H1 (cell line): ENCODE results near the gene FGF18. TPM values are rescaled to one million over a fixed set of nuclear protein-coding genes. Genes with fewer than 3 reads are reported as not detected.

ENCODE experiments used
- CTCF ChIA-PET: fragments of 300-600 bp; sonication (Branson Sonifier 250); formaldehyde crosslinking; loops from one replicate; lab custom pipeline; 2021; ENCODE audit not compliant: partially characterized antibody; lab: Charles Lee
- POLR2A ChIA-PET: fragments of 300-600 bp; sonication (Branson Sonifier 250); formaldehyde crosslinking; loops from one replicate; lab custom pipeline; 2021; ENCODE audit warnings: inconsistent platforms; ENCODE audit not compliant: partially characterized antibody; lab: Charles Lee
- DNase-seq, 2 experiments: peaks; one replicate each; pipeline versions ENCODE4 v3.0.0 to v3.0.0-alpha.2; 2010 to 2022; ENCODE audit warnings: low spot score in 2 of 2, low read depth in 1 of 2, mixed read lengths in 1 of 2
- FAIRE-seq: peaks from 2 replicates; lab custom pipeline; 2011; peaks lifted over from hg19 to GRCh38; lab: Jason Lieb, UNC
- H2AFZ ChIP-seq: 2 replicates; pipeline ENCODE4 v1.8.1; 2012; ENCODE audit warnings: low read length, inconsistent platforms
- H2AK5ac ChIP-seq: 2 replicates; pipeline ENCODE4 v1.6.1; 2013; ENCODE audit warnings: low read depth, low read length
- H2BK120ac ChIP-seq: replicated peaks from 2 replicates; pipeline ENCODE3; 2013; ENCODE audit warnings: low read depth, low read length, inconsistent platforms
- H2BK12ac ChIP-seq: 2 replicates; pipeline ENCODE4 v1.6.1; 2013; ENCODE audit warnings: low read depth, low read length
- H2BK15ac ChIP-seq: 2 replicates; pipeline ENCODE4 v1.6.1; 2013; ENCODE audit warnings: low read length
- H2BK20ac ChIP-seq: 2 replicates; pipeline ENCODE4 v1.6.1; 2013; ENCODE audit warnings: low read length
- H2BK5ac ChIP-seq: 2 replicates; pipeline ENCODE4 v1.6.1; 2013; ENCODE audit warnings: low read depth, low read length
- H3K14ac ChIP-seq: 2 replicates; pipeline ENCODE4 v1.6.1; 2013; ENCODE audit warnings: inconsistent platforms; ENCODE audit not compliant: insufficient read length
- H3K18ac ChIP-seq: 2 replicates; pipeline ENCODE4 v1.6.1; 2013; ENCODE audit warnings: low read length; ENCODE audit errors: extremely low read depth
- H3K23ac ChIP-seq: 2 replicates; pipeline ENCODE4 v1.6.1; 2013; ENCODE audit warnings: inconsistent platforms; ENCODE audit not compliant: insufficient read length
- H3K23me2 ChIP-seq: 2 replicates; pipeline ENCODE4 v1.6.1; 2013; ENCODE audit warnings: low read depth, low read length
- H3K27ac ChIP-seq: 2 replicates; pipeline ENCODE4 v1.6.1; 2011; ENCODE audit warnings: low read depth, low read length, inconsistent platforms
- H3K27me3 ChIP-seq, 4 experiments: replicated peaks in 1 of 4; 1 replicate in 1 of 4; 2 replicates in 3 of 4; pipeline versions ENCODE4 v1.6.1 to v1.8.1; 2011 to 2013; ENCODE audit warnings: low read length in 3 of 4, mild to moderate bottlenecking in 3 of 4, inconsistent platforms in 2 of 4, mixed read lengths in 2 of 4, moderate library complexity in 1 of 4; ENCODE audit not compliant: control insufficient read depth in 3 of 4, insufficient read depth in 3 of 4; ENCODE audit errors: extremely low read depth in 1 of 4
- H3K36me3 ChIP-seq, 4 experiments: 2 replicates each; pipeline versions ENCODE4 v1.6.1 to v1.8.1; 2011 to 2013; ENCODE audit warnings: mild to moderate bottlenecking in 4 of 4, low read length in 3 of 4, moderate library complexity in 2 of 4, control low read depth in 1 of 4, inconsistent platforms in 1 of 4; ENCODE audit not compliant: insufficient read depth in 4 of 4, control insufficient read depth in 2 of 4
- H3K4ac ChIP-seq: replicated peaks from 2 replicates; pipeline ENCODE3; 2013; ENCODE audit warnings: low read length, low read depth, mixed read lengths, inconsistent platforms; ENCODE audit not compliant: insufficient read length
- H3K4me1 ChIP-seq, 4 experiments: replicated peaks in 1 of 4; 1 replicate in 1 of 4; 2 replicates in 3 of 4; pipeline versions ENCODE4 v1.6.1 to v1.8.1; 2011 to 2013; ENCODE audit warnings: low read length in 3 of 4, inconsistent platforms in 2 of 4, mixed read lengths in 1 of 4; ENCODE audit not compliant: insufficient read depth in 4 of 4, control insufficient read depth in 3 of 4
- H3K4me2 ChIP-seq, 2 experiments: 2 replicates each; pipeline versions ENCODE4 v1.6.1 to v1.8.1; 2011 to 2013; ENCODE audit warnings: low read depth in 2 of 2, low read length in 2 of 2, control low read depth in 1 of 2, inconsistent platforms in 1 of 2, mild to moderate bottlenecking in 1 of 2; ENCODE audit not compliant: insufficient read depth in 1 of 2
- H3K4me3 ChIP-seq, 4 experiments: fragments of 200-600, 300-600 bp in 1 of 4; sonication (generic), shearing (Covaris generic), sonication (Bioruptor Twin) in 1 of 4; 2 replicates each; pipeline versions ENCODE4 v1.5.1 to v1.8.1; 2011 to 2016; ENCODE audit warnings: low read length in 4 of 4, low read depth in 3 of 4, control low read depth in 2 of 4, inconsistent platforms in 2 of 4, mild to moderate bottlenecking in 2 of 4, mixed read lengths in 1 of 4, moderate library complexity in 1 of 4; ENCODE audit not compliant: insufficient read depth in 2 of 4; ENCODE audit errors: extremely low read depth in 1 of 4
- H3K56ac ChIP-seq: replicated peaks from 2 replicates; pipeline ENCODE3; 2013; ENCODE audit warnings: low read depth, mild to moderate bottlenecking, mixed read lengths, low read length, inconsistent platforms; ENCODE audit not compliant: insufficient read length
- H3K79me1 ChIP-seq: 2 replicates; pipeline ENCODE4 v1.6.1; 2013; ENCODE audit warnings: low read depth, low read length, control low read depth
- H3K79me2 ChIP-seq, 2 experiments: 2 replicates each; pipeline versions ENCODE4 v1.6.1 to v1.8.1; 2012 to 2013; ENCODE audit warnings: low read length in 2 of 2, mild to moderate bottlenecking in 2 of 2, inconsistent platforms in 1 of 2; ENCODE audit not compliant: insufficient read depth in 2 of 2, control insufficient read depth in 1 of 2
- H3K9ac ChIP-seq, 4 experiments: replicated peaks in 1 of 4; 1 replicate in 1 of 4; 2 replicates in 3 of 4; pipeline versions ENCODE4 v1.6.1 to v1.8.1; 2011 to 2013; ENCODE audit warnings: low read depth in 3 of 4, low read length in 3 of 4, control low read depth in 2 of 4, mild to moderate bottlenecking in 2 of 4, moderate library complexity in 2 of 4, inconsistent platforms in 1 of 4; ENCODE audit errors: extremely low read depth in 1 of 4
- H3K9me3 ChIP-seq, 2 experiments: 2 replicates each; pipeline versions ENCODE4 v1.6.1 to v1.8.1; 2012 to 2013; ENCODE audit warnings: mild to moderate bottlenecking in 2 of 2, moderate library complexity in 2 of 2, control low read depth in 1 of 2, inconsistent platforms in 1 of 2, low read depth in 1 of 2, low read length in 1 of 2, mixed read lengths in 1 of 2; ENCODE audit not compliant: insufficient read depth in 2 of 2
- H4K20me1 ChIP-seq, 2 experiments: replicated peaks in 1 of 2; 2 replicates each; pipeline versions ENCODE3 to v1.8.1; 2011 to 2013; ENCODE audit warnings: inconsistent platforms in 2 of 2, low read length in 2 of 2, mild to moderate bottlenecking in 1 of 2; ENCODE audit not compliant: insufficient read depth in 2 of 2, control insufficient read depth in 1 of 2
- H4K5ac ChIP-seq: 2 replicates; pipeline ENCODE4 v1.6.1; 2013; ENCODE audit warnings: low read length, low read depth, mixed read lengths, inconsistent platforms; ENCODE audit not compliant: insufficient read length
- H4K8ac ChIP-seq: 2 replicates; pipeline ENCODE4 v1.8.0; 2013; ENCODE audit warnings: mild to moderate bottlenecking, moderate library complexity, low read length, inconsistent platforms; ENCODE audit not compliant: insufficient read depth; ENCODE audit errors: extremely low read depth
- H4K91ac ChIP-seq: replicated peaks from 2 replicates; pipeline ENCODE3; 2013; ENCODE audit warnings: low read length, mixed read lengths, inconsistent platforms; ENCODE audit not compliant: insufficient read length
- ASH2L ChIP-seq: fragments of 200-600, 300-600 bp; sonication (generic); IDR thresholded peaks from one replicate; pipeline ENCODE4 v1.7.1; 2017; ENCODE audit warnings: low read length
- ATF2 ChIP-seq: IDR thresholded peaks from 2 replicates; pipeline ENCODE4 v1.6.1; 2012; ENCODE audit warnings: low read length, inconsistent platforms
- CREB1 ChIP-seq: IDR thresholded peaks from 2 replicates; pipeline ENCODE4 v1.6.1; 2012; ENCODE audit warnings: inconsistent platforms
- HDAC6 ChIP-seq: IDR thresholded peaks from one replicate; pipeline ENCODE4 v1.7.1; 2012; ENCODE audit warnings: low read depth, mild to moderate bottlenecking, inconsistent platforms, low read length, moderate library complexity
- KDM4A ChIP-seq: IDR thresholded peaks from one replicate; pipeline ENCODE4 v1.7.1; 2012; ENCODE audit warnings: low read depth, mild to moderate bottlenecking, moderate library complexity, low read length, inconsistent platforms; ENCODE audit not compliant: severe bottlenecking
- NANOG ChIP-seq: IDR thresholded peaks from 2 replicates; pipeline ENCODE4 v1.6.1; 2011; ENCODE audit warnings: low read length, low read depth, mild to moderate bottlenecking, inconsistent platforms; ENCODE audit not compliant: insufficient read depth, poor library complexity, severe bottlenecking
- PHF8 ChIP-seq: fragments of 200-600 bp; sonication (generic); conservative IDR thresholded peaks from 2 replicates; pipeline ENCODE4 v1.7.1; 2012; ENCODE audit warnings: low read depth, mild to moderate bottlenecking, inconsistent platforms, low read length, moderate library complexity
- RFX5 ChIP-seq: IDR thresholded peaks from 2 replicates; pipeline ENCODE4 v1.6.1; 2011; ENCODE audit warnings: low read depth, low read length, improper control_type of control experiment, borderline replicate concordance
- TAF1 ChIP-seq: IDR thresholded peaks from 2 replicates; pipeline ENCODE4 v1.6.1; 2011; ENCODE audit warnings: mild to moderate bottlenecking, low read depth, low read length
- TAF7 ChIP-seq: optimal IDR thresholded peaks from 2 replicates; pipeline ENCODE3; 2011; ENCODE audit warnings: low read depth, mild to moderate bottlenecking, inconsistent platforms, low read length, moderate library complexity, borderline replicate concordance
- TBP ChIP-seq: IDR thresholded peaks from 2 replicates; pipeline ENCODE4 v1.6.1; 2011; ENCODE audit warnings: low read depth, low read length, improper control_type of control experiment
- YY1 ChIP-seq: IDR thresholded peaks from 2 replicates; pipeline ENCODE4 v1.6.1; 2011; ENCODE audit warnings: low read depth, mild to moderate bottlenecking, low read length
- WGBS, 2 experiments: shearing (Covaris generic) in 1 of 2; methylation state at CpG; one replicate each; pipeline versions ENCODE4 v1.1.6 to v1.1.7; 2013 to 2015; ENCODE audit warnings: low lambda C conversion rate in 2 of 2, mixed read lengths in 2 of 2, inconsistent platforms in 1 of 2, low coverage in 1 of 2, missing lambda C conversion rate in 1 of 2; ENCODE audit not compliant: insufficient replicate concordance in 2 of 2, insufficient coverage in 1 of 2, insufficient read length in 1 of 2; ENCODE audit errors: extremely low coverage in 1 of 2, missing lambda C conversion rate in 1 of 2; 5-methylcytosine and 5-hydroxymethylcytosine counted together
- polyA plus RNA-seq, 7 experiments: library from polyadenylated mRNA; depleted of rRNA in 3 of 7; stranded (reverse) in 5 of 7; unstranded in 2 of 7; fragments of >200 nt in 5 of 7; fragments of 200-250 nt in 2 of 7; gene quantifications; 1 replicate in 5 of 7; 2 replicates in 1 of 7; 4 replicates in 1 of 7; pipeline versions ENCODE4 v1.2.1 to v1.2.3, GENCODE V29; 2011 to 2013; ENCODE audit warnings: missing spikeins in 2 of 7, mixed read lengths in 2 of 7
- total RNA-seq: library from RNA; stranded (reverse); fragmentation: NEBNext Ultra II Directional; extraction: Animal tissue kit (Norgen Biotek cat#: 25700); gene quantifications from 2 replicates; pipeline ENCODE4 v1.2.1, GENCODE V29; 2021

FGF18 gene
- total and polyA plus RNA-seq, 2 of the 8 experiments (the other 6 are each of a cell fraction or from before 2014, with no cell fraction given), result 0.54 to 1.3 TPM

DNA sequence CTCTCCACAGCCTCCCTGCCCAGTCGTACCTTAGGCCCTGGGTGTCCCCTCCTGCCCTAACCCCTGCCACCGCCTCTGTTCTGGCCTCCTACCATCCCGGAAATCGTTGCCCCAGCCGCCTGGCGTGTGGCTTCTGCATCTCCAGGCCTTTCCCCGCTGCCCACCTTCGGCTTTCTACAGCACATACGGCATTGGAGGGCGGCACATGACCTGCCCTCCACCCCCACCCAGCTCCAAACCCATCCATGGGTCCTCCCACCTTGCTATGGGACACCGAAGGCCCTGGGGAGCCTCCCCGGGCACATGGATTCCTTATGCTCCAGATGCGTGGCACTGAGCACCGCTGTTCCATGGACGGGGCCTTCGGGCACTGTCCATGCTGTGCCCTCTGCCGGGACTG is 32.0 kb downstream of the FGF18 start:
- FAIRE-seq, result no peak
- no peak for TF ChIP-seq KDM4A
- TF ChIP-seq RFX5, result no peak
- no peak for TF ChIP-seq ATF2
- TF ChIP-seq TAF1, result no peak
- TF ChIP-seq NANOG, result no peak
- no peak for TF ChIP-seq TAF7
- TF ChIP-seq CREB1, result no peak
- no peak for TF ChIP-seq HDAC6
- no peak for TF ChIP-seq PHF8
- TF ChIP-seq TBP, result no peak
- TF ChIP-seq YY1, result no peak
- TF ChIP-seq ASH2L, result no peak

More for the DNA sequence above, 32.0 kb downstream of the FGF18 start:
- H4K91ac ChIP-seq, result peak overlapping the region; percentile 79
- H3K23ac ChIP-seq, result no peak overlapping the region
- no peak overlapping the region for H3K27ac ChIP-seq
- no peak for DNase-seq
- peak overlapping the region in 1 of 2 experiments; percentile 62; a peak in 2 of 4 replicates for H3K4me2 ChIP-seq
- peak overlapping the region in 3 of 4 experiments; percentile 1 to 58 (median 5); a peak in 3 of 8 replicates for H3K4me3 ChIP-seq
- H2BK12ac ChIP-seq, result peak overlapping the region; percentile 84; the same call in 1 of the 2 replicates
- H3K4me1 ChIP-seq, result peaks cover 14 to 25% (median 20%) of the 10 kb centered on the region in 4 experiments
- H2BK120ac ChIP-seq, result peak overlapping the region; percentile 74
- H2BK15ac ChIP-seq, result peak overlapping the region; percentile 53; the same call in 1 of the 2 replicates
- no peaks in the 10 kb centered on the region for H3K79me2 ChIP-seq
- no peak overlapping the region for H2AFZ ChIP-seq
- no peak overlapping the region for H2BK20ac ChIP-seq
- H2AK5ac ChIP-seq, result peak overlapping the region; percentile 65; the same call in 1 of the 2 replicates
- H3K79me1 ChIP-seq, result no peaks in the 10 kb centered on the region
- ChIA-PET POLR2A (interaction anchor here (0.8 to 1.6 kb wide), 2 partner anchors 10 to 63 kb away, joined by 3 to 4 read pairs; no protein-coding TSS in a partner anchor), CTCF (interaction anchor here (0.9 to 2.9 kb wide), 5 partner anchors 9 to 146 kb away, joined by 3 to 14 read pairs (median 5); no protein-coding TSS in a partner anchor)
- H3K4ac ChIP-seq, result no peak overlapping the region
- H4K8ac ChIP-seq, result peak overlapping the region; percentile 92
- no peaks in the 10 kb centered on the region for H3K36me3 ChIP-seq
- H3K18ac ChIP-seq, result peak overlapping the region; percentile 60
- no peaks in the 10 kb centered on the region; a peak in 1 of 4 replicates for H3K9me3 ChIP-seq
- no peak overlapping the region for H3K56ac ChIP-seq
- 57% methylated on average over 9 of the region's 17 CpGs; no CpG with 5 or more reads in 1 of the 2 experiments for WGBS, 2 experiments
- no peak overlapping the region; a peak in 1 of 7 replicates for H3K9ac ChIP-seq
- H3K27me3 ChIP-seq, result peaks cover 0 to 8% (median 6%) of the 10 kb centered on the region in 4 experiments; a peak in 4 of 7 replicates
- H3K14ac ChIP-seq, result no peak overlapping the region
- H2BK5ac ChIP-seq, result peak overlapping the region; percentile 52; the same call in 1 of the 2 replicates
- H4K5ac ChIP-seq, result no peak overlapping the region
- H3K23me2 ChIP-seq, result peaks cover 2% of the 10 kb centered on the region; the same call in 1 of the 2 replicates
- no peaks in the 10 kb centered on the region for H4K20me1 ChIP-seq
